PC-3 (cell line): ENCODE results near the gene NPSR1.

Source experiments
- EZH2 ChIP-seq: fragments of 300-600 bp; sonication (generic); IDR thresholded peaks from one replicate; pipeline ENCODE4 v1.6.1; 2017; ENCODE audit warnings: antibody characterized with exemption, mild to moderate bottlenecking, low read length; ENCODE audit not compliant: unreplicated experiment
- EZH2phosphoT487 ChIP-seq: fragments of 300-600 bp; sonication (generic); IDR thresholded peaks from 2 replicates; pipeline ENCODE4 v1.6.1; 2018; ENCODE audit warnings: mild to moderate bottlenecking, antibody characterized with exemption, low read length, borderline replicate concordance
- TF ChIP-seq, protein P1 (sequence below): fragments of 300-600 bp; sonication (generic); conservative IDR thresholded peaks from 2 replicates; pipeline ENCODE4 v1.5.1; 2017; ENCODE audit warnings: antibody characterized with exemption, low read depth, mild to moderate bottlenecking, low read length

DNA sequence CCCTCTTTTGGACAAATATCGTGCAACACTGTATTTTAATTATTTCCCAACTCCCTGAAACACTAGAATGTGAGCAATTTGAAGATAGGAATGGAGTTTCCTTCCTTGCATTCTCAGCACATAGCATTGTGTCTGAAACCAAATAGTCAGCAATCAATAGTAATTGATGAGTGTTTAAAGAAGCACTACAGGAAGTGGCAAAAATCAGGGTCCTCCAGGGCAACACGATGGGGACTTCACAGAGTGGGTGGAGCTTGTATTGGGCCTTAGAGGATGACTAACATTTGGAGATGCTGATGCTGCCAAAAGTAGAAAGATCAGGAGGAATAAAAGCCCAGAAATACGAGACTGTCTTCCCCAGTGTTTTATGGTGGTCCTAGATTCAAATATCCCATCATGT is 94.9 kb downstream of the NPSR1 start:
- TF ChIP-seq, protein P1, sequence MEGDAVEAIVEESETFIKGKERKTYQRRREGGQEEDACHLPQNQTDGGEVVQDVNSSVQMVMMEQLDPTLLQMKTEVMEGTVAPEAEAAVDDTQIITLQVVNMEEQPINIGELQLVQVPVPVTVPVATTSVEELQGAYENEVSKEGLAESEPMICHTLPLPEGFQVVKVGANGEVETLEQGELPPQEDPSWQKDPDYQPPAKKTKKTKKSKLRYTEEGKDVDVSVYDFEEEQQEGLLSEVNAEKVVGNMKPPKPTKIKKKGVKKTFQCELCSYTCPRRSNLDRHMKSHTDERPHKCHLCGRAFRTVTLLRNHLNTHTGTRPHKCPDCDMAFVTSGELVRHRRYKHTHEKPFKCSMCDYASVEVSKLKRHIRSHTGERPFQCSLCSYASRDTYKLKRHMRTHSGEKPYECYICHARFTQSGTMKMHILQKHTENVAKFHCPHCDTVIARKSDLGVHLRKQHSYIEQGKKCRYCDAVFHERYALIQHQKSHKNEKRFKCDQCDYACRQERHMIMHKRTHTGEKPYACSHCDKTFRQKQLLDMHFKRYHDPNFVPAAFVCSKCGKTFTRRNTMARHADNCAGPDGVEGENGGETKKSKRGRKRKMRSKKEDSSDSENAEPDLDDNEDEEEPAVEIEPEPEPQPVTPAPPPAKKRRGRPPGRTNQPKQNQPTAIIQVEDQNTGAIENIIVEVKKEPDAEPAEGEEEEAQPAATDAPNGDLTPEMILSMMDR: no peak
- TF ChIP-seq EZH2 (no peak), EZH2phosphoT487 (no peak)
